ENCODE data around the gene FMO1.

GRCh38 chr1:171295821-171296220 is 47.5 kb downstream of the FMO1 start:
- TF ChIP-seq MAX (IDR thresholded peaks at IDR 0.05; ENCODE audit: low read depth, low read length) (no peak), ATF7 (IDR thresholded peaks at IDR 0.05; ENCODE audit: low read depth) (no peak), EZH2 (IDR thresholded peaks at IDR 0.05; ENCODE audit: borderline replicate concordance, control insufficient read depth, low read depth, low read length) (no peak), ZNF274 (IDR thresholded peaks at IDR 0.05; ENCODE audit: insufficient read depth, insufficient read length) (no peak), CHD1 (IDR thresholded peaks at IDR 0.05; ENCODE audit: low read depth, low read length) (no peak), POLR2A (IDR thresholded peaks at IDR 0.05; ENCODE audit: low read depth, low read length) (no peak), CTCF (IDR thresholded peaks at IDR 0.05 in 2 of 3, conservative IDR thresholded peaks at IDR 0.05 in 1 of 3; ENCODE audit: control insufficient read depth in 2 of 3, extremely low read depth in 1 of 3, insufficient read depth in 1 of 3, low read depth in 3 of 3, low read length in 3 of 3) (no peak), BHLHE40 (IDR thresholded peaks at IDR 0.05; ENCODE audit: borderline replicate concordance in 1 of 2, low read depth in 2 of 2, low read length in 1 of 2) (no peak), ASH2L (IDR thresholded peaks at IDR 0.05; ENCODE audit: borderline replicate concordance, low read depth) (no peak), GABPA (IDR thresholded peaks at IDR 0.05; ENCODE audit: low read depth) (no peak)
